HG03196 (cell line): Measurements from ENCODE around the gene ANKRD23.
"Not testable (repeated sequence)": the region's sequence is repeated elsewhere in the genome, so short reads cannot be mapped to it uniquely, and the experiment has no call there.

Experiments
- ATAC-seq: cut with Tn5 transposase; IDR thresholded peaks from one replicate; pipeline ENCODE4 v1.9.1; 2021; ENCODE audit not compliant: unreplicated experiment

Gene ANKRD23

GRCh38 chr2:96864343-96865091 lies 20.7 kb upstream of the ANKRD23 start:
- no peak for ATAC-seq

GRCh38 chr2:96863575-96864342 lies 19.9 kb upstream of the ANKRD23 start:
- no peak for ATAC-seq

GRCh38 chr2:96863056-96863455 lies 19.2 kb upstream of the ANKRD23 start:
- not testable (repeated sequence) for ATAC-seq

GRCh38 chr2:96861074-96861473 lies 17.3 kb upstream of the ANKRD23 start:
- ATAC-seq = no peak

DNA sequence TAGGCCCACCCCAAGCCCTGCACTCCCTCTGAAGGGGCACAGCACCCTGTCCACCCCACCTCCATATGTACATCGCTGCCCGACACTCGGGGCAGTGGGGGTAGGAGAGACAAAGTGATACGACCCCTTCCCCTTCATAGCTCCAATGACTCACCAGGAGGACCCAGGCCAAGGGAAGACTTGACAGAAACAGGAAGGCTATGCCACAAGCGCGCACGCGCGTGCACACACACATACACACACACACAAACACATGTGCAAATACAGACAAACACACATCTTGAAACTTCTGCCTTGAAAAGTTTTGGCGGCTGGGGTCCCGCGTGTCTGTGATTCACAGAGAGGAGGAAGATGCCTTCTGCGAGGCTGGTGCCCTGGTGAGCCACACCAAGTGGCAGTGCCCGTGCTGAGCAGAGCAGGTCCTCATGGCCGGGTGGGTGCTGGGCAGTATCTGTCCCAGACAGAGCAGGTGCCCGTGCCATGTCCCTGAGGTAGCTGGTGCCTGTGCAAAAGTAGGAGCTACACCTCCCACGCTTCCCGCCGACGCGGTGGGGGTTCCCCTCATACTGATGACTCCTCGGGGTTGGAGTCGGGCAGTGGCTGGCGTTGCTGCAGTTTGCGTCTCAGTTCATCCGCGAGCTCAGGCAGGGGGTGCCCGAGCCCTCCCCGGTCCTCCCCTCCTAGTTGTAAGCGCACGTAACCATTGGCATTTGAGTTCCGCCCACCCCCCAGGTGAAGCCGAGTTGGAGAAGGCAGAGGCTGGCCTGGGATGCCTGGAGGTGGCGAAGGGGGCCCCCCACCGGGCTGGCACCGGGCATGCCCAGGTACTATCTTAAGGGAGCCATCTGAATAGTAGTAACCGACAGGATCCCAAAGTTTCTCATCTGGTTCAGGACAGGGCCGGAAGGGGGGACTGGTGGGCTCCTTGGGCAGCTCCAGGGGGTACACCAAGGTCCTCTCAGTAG lies 16.5 kb upstream of the ANKRD23 start:
- ATAC-seq = no peak

DNA sequence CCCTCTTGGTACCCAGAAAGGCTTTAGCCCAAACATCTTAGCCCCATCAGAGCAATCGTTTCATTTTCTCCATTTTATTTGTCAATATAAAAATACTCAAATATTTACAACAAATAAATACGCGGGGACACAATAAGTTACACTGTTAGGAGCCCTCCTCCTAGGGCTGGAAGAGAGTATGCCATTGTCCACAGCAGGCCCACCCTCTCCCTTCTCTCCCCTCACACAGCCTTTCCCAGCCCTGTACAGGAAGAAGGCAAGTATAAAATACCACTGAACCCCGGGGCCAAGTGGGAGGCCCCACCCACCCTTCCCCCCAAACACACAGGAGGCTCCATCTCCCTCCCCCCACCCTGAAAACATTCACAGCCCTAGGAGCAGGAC lies 15.9 kb upstream of the ANKRD23 start:
- ATAC-seq = no peak

DNA sequence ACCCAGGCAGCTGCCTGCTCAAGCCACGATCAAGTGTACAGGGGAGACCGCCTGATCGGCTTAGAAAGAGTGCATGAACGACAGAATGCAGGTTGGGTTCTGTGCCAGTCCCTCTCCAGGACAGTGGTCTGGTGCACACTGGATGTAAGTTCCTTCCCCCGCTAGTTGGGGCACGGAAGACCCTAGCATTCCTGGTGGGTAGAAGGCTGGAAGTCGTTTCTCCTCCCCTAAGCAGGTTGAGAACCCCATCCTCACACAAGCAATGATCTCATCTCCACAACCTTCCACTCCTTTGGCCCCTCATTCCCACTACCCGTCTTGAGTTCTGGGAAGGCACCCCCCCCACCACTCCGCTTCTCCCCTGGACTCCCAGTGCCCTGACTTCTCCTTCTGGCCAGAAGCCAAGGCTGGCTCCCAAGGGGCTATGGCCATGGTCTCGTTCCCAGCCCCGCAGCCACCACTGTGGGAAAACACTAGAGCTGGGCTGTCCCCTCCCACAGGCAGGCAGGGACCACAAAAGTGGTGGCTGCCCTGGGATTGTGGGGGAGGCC lies 15.4 kb upstream of the ANKRD23 start:
- ATAC-seq = no peak

DNA sequence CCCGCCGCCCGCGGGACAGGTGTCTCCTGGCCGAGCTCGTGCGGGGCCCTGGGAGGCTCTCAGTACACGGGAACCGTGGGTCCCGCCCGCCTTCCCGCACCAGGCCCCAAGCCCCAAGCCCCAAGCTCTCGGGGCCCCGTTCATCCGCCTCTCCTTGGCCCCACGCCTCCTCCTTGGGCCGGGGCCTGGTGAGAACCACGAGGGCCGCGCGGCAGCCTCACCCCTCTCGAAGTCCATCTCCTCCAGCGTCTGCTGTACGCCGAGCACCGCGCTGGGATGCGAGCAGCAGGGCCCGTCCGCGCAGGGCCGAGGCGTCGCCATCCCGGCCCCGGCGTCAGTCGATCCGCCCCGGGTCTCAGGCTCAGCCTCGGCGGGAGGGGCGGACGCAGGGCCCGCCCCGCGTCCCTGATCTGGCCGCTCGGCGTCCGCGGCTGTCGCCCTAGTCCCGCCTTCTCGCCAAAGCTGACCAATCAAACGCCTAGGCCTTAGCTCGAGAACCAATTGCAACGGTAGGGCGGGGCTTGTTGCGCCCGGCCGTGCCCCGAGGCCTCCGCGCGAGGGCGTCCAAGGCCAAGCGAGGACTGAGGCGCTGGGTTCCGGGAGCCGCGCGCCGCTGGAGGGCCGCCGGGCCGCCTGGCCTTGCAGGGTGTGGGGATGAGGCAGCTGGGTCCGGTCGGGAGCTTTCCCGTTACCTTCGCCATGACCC lies 14.0 kb upstream of the ANKRD23 start, which contains the start of gene ANKRD39:
Gene ANKRD39 (minus strand): TSS at position 350 of the 706 bp plus-strand sequence. CDS start 29 bp downstream, at position 321.
- peak; percentile 88 for ATAC-seq

DNA sequence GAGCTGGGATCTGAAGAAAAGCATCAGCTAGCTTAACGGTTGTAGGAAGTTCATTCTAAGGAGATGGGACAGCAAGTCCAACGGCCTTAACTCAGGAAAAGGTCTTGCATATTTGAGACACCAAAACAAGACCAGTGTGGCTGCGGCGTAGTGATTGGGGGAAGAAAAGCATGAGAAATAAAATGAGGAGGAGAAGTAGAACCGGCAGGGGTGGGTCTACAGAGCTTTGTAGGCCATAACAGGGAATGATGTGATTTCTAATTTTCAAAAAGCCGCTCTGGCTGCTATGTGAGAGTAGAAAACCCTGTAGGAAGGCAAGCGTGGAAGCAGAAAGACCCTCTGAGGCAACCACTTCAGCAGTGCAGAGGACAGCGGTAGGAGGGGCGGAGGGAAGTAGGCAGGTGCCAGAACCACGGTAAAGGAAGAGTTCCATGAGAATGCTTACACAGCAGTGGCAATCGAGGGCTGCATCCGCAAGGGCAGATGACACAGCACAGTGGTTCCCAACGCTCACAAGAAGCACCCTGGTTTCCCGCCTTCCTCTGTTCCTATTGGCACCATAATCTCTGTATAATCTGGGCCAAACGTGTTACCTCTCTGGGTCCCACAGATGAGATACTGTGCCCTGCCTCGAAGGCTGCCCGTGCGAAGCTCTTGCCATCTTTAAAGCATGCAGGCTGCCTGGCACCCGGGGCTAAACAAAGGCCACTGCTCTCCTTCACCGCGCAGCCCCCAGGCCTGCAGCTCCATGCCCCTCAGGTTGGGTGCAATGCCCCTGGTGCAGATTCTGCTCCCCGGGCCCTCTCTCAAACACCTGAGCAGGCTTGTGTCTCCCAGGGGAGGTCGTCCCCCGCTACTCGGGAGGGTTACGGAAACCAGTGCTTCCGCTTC lies 13.2 kb upstream of the ANKRD23 start:
- no peak for ATAC-seq

- ATAC-seq = no peak
Observed at GRCh38 chr2:96853321-96853720, 9.5 kb upstream of the ANKRD23 start.

GRCh38 chr2:96852667-96853066 lies 8.8 kb upstream of the ANKRD23 start:
- no peak for ATAC-seq

DNA sequence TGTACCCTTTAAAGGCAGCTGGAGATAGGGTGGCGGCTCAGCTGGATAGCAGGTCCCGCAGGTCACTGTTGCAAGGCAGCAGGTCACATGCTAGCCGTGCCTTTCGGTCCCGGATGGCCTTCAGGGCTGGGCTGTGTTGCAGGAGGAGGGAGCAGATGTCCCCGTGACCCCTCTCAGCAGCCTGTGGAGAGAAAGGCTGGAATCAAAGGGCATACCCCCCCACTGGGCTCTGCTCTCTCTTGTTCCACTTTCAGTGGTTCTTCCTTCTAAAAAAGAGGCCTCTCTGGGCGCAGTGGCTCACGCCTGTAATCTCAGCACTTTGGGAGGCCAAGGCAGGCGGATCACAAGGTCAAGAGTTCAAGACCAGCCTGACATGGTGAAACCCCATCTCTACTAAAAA lies 4.4 kb upstream of the ANKRD23 start:
- ATAC-seq = no peak

GRCh38 chr2:96847586-96847985 lies 3.8 kb upstream of the ANKRD23 start:
- no peak for ATAC-seq

DNA sequence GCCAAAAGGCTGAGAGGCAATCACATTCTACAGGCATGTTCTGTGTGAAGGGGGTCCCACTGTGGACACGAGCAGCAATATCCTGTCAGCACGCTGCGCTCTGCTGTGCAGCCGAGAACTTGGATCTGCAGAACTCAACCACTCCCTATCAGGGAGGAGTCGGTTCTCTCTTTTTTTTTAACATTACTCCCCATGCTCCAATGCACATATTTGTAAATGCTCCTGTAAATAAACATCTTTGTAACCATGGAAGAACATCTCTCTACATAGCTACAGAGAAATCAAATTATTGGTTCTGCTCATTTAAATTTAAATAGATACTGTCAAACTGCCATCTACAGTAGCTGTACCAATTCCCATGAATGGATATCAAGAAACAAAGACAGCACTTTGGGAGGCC lies 3.0 kb upstream of the ANKRD23 start:
- no peak for ATAC-seq

DNA sequence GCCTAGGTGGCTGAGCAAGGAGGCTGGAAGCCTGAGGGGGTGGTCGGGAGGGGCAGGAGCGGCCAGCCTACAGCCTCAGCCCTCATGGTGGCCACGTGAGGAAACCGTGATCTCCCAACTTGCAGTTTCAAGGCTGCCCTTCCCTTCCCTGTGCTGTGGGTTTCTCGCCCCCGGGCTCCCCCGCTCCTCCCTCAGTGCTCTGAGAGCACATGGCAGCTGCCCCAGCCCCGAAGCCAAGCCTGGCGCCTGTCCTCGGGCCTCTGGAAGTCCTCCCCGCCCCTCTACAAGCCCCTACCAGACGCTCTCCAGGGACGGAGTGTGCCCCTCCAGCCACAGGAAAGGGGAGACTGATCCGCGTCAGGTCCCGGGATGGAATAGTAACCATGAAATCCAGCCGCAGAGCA lies 586 bp upstream of the ANKRD23 start:
- ATAC-seq = no peak

DNA sequence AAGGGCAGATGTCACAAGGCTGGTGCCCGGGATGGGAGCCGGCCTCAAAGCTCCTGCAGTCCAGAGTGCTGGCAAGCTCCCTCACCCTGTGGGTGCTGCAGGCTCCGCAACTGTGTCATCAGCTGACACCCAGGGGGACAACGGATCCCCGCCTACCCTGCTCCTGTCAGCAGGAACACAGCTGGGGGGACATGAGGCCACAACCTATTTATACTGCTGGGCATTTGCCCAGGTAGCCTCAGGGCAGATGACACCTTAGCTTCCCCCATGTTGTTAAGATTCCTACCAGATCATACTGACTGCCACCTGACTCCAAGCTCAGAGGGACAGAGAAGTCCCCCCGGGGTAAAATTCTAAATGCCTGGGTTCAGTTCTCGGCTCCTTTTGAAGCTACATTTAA lies 1.2 kb downstream of the ANKRD23 start:
- ATAC-seq = no peak

- no peak for ATAC-seq
Observed at GRCh38 chr2:96841701-96842495, 1.9 kb downstream of the ANKRD23 start.
